SK-N-SH (cell line): ENCODE results near the gene GRK5. TPM values are rescaled to one million over a fixed set of nuclear protein-coding genes. Genes with fewer than 3 reads are reported as not detected.

Source experiments
- CTCF ChIA-PET: fragments of 300-600, 350-600 bp; formaldehyde crosslinking; extraction: SDS; loops from one replicate; lab custom pipeline; 2021; lab: Yijun Ruan, JAX
- POLR2A ChIA-PET: fragments of 350-600 bp; sonication (Branson Sonifier 250); formaldehyde crosslinking; extraction: SDS; loops from one replicate; lab custom pipeline; 2020; ENCODE audit warnings: antibody characterized with exemption, inconsistent platforms; lab: Yijun Ruan, JAX
- DNase-seq: peaks from one replicate; pipeline ENCODE4 v3.0.0; 2012
- H2AFZ ChIP-seq: fragments of 200-600 bp; sonication (generic); 2 replicates; pipeline ENCODE4 v1.8.1; 2016; ENCODE audit warnings: antibody characterized with exemption, mild to moderate bottlenecking, low read depth
- H3F3A ChIP-seq: fragments of 200-600 bp; sonication (generic); replicated peaks from 2 replicates; pipeline ENCODE3; 2016; ENCODE audit warnings: antibody characterized with exemption, mild to moderate bottlenecking; ENCODE audit not compliant: insufficient read depth
- H3K27ac ChIP-seq, 2 experiments: fragments of 200-500 bp in 1 of 2; fragments of 200-600 bp in 1 of 2; sonication (Bioruptor generic) in 1 of 2; sonication (generic), shearing (Covaris generic) in 1 of 2; 2 replicates each; pipeline versions ENCODE4 v1.5.1 to v1.6.1; 2014 to 2016; ENCODE audit warnings: low read depth in 2 of 2, inconsistent platforms in 1 of 2, low read length in 1 of 2, mild to moderate bottlenecking in 1 of 2, mixed read lengths in 1 of 2
- H3K27me3 ChIP-seq: fragments of 200-600 bp; sonication (generic), shearing (Covaris generic); 2 replicates; pipeline ENCODE4 v1.6.1; 2016; ENCODE audit warnings: mixed run types; ENCODE audit not compliant: insufficient read depth
- H3K36me3 ChIP-seq, 2 experiments: fragments of 200-500 bp in 1 of 2; fragments of 200-600 bp in 1 of 2; sonication (Bioruptor generic) in 1 of 2; sonication (generic) in 1 of 2; replicated peaks in 1 of 2; 2 replicates each; pipeline versions ENCODE3 to v1.5.1; 2014 to 2016; ENCODE audit warnings: low read length in 1 of 2, mild to moderate bottlenecking in 1 of 2; ENCODE audit not compliant: insufficient read depth in 2 of 2, control insufficient read depth in 1 of 2
- H3K4me1 ChIP-seq, 2 experiments: fragments of 200-500 bp in 1 of 2; fragments of 200-600 bp in 1 of 2; sonication (Bioruptor generic) in 1 of 2; sonication (generic), shearing (Covaris generic) in 1 of 2; 2 replicates each; pipeline versions ENCODE4 v1.5.1 to v1.6.1; 2014 to 2016; ENCODE audit warnings: low read depth in 1 of 2, low read length in 1 of 2, mixed run types in 1 of 2; ENCODE audit not compliant: insufficient read depth in 2 of 2, control insufficient read depth in 1 of 2
- H3K4me2 ChIP-seq: fragments of 200-600 bp; sonication (generic), shearing (Covaris generic); 2 replicates; pipeline ENCODE4 v1.6.1; 2017; ENCODE audit warnings: mixed run types
- H3K4me3 ChIP-seq, 2 experiments: fragments of 200-500 bp in 1 of 2; fragments of 200-600 bp in 1 of 2; sonication (Bioruptor generic) in 1 of 2; sonication (generic), shearing (Covaris generic) in 1 of 2; 2 replicates each; pipeline versions ENCODE4 v1.5.1 to v1.8.1; 2014 to 2016; ENCODE audit warnings: low read depth in 2 of 2, inconsistent platforms in 1 of 2, low read length in 1 of 2, mild to moderate bottlenecking in 1 of 2, mixed read lengths in 1 of 2, moderate library complexity in 1 of 2
- H3K79me2 ChIP-seq: fragments of 200-600 bp; sonication (generic); 2 replicates; pipeline ENCODE4 v1.8.1; 2017; ENCODE audit warnings: mild to moderate bottlenecking; ENCODE audit not compliant: insufficient read depth
- H3K9ac ChIP-seq: fragments of 200-600 bp; sonication (generic); 2 replicates; pipeline ENCODE4 v1.6.1; 2017; ENCODE audit warnings: mixed run types
- H3K9me2 ChIP-seq: fragments of 200-600 bp; sonication (generic); 2 replicates; pipeline ENCODE4 v1.6.1; 2017; ENCODE audit warnings: mixed run types
- H3K9me3 ChIP-seq: fragments of 200-600 bp; sonication (generic); 2 replicates; pipeline ENCODE4 v1.6.1; 2017; ENCODE audit warnings: mixed run types, mild to moderate bottlenecking, moderate library complexity
- H4K20me1 ChIP-seq: fragments of 200-600 bp; sonication (generic); 2 replicates; pipeline ENCODE4 v1.6.1; 2017; ENCODE audit warnings: mild to moderate bottlenecking, mixed run types; ENCODE audit not compliant: insufficient read depth
- CTCF ChIP-seq: fragments of 200-600 bp; sonication (generic); IDR thresholded peaks from 2 replicates; pipeline ENCODE4 v1.6.1; 2017; ENCODE audit warnings: antibody characterized with exemption, mild to moderate bottlenecking, moderate library complexity
- ELF1 ChIP-seq: IDR thresholded peaks from 2 replicates; pipeline ENCODE4 v1.4.0; 2012
- EP300 ChIP-seq, 2 experiments: IDR thresholded peaks; 2 replicates each; pipeline versions ENCODE4 v1.4.0 to v1.6.1; 2012; ENCODE audit warnings: borderline replicate concordance in 1 of 2, low read depth in 1 of 2, low read length in 1 of 2
- FOSL2 ChIP-seq: IDR thresholded peaks from 2 replicates; pipeline ENCODE4 v1.4.0; 2012; ENCODE audit warnings: low read depth, mild to moderate bottlenecking, moderate library complexity, borderline replicate concordance
- GATA2 ChIP-seq: sonication (generic); formaldehyde crosslinking; IDR thresholded peaks from 2 replicates; pipeline ENCODE4 v1.5.0; 2020; ENCODE audit warnings: mild to moderate bottlenecking, missing genetic modification reagents
- JUND ChIP-seq: IDR thresholded peaks from 2 replicates; pipeline ENCODE4 v1.4.0; 2012
- MAX ChIP-seq: IDR thresholded peaks from 2 replicates; pipeline ENCODE4 v1.4.0; 2012; ENCODE audit warnings: low read depth
- MXI1 ChIP-seq: IDR thresholded peaks from 2 replicates; pipeline ENCODE4 v1.6.1; 2012; ENCODE audit warnings: mild to moderate bottlenecking, low read depth, low read length, improper control_type of control experiment
- POLR2AphosphoS5 ChIP-seq: IDR thresholded peaks from 2 replicates; pipeline ENCODE4 v1.6.1; 2012; ENCODE audit warnings: low read depth, low read length
- RAD21 ChIP-seq: IDR thresholded peaks from 2 replicates; pipeline ENCODE4 v1.6.1; 2012; ENCODE audit warnings: mild to moderate bottlenecking, low read length
- REST ChIP-seq: IDR thresholded peaks from 2 replicates; pipeline ENCODE4 v1.6.1; 2012; ENCODE audit warnings: mild to moderate bottlenecking, low read depth, low read length, moderate library complexity
- RXRA ChIP-seq: IDR thresholded peaks from 2 replicates; pipeline ENCODE4 v1.4.0; 2012; ENCODE audit warnings: low read depth, mild to moderate bottlenecking, borderline replicate concordance
- TCF12 ChIP-seq: IDR thresholded peaks from 2 replicates; pipeline ENCODE4 v1.4.0; 2012
- WGBS: methylation state at CpG from one replicate; pipeline ENCODE4 v1.1.6; 2017; ENCODE audit warnings: low lambda C conversion rate; 5-methylcytosine and 5-hydroxymethylcytosine counted together
- polyA plus RNA-seq, 3 experiments: library from polyadenylated mRNA; depleted of rRNA; stranded (reverse); fragments of >200 nt; gene quantifications; 2 replicates each; pipeline ENCODE4 v1.2.3, GENCODE V29; 2012

GRK5 gene
- polyA plus RNA-seq, 1 of the 3 experiments (the other 2 are of a cell fraction): 12.1 TPM

- Histone ChIP-seq H3K79me2 (no peaks in the 10 kb centered on the region), H3K4me3 (no peak overlapping the region), H3K9ac (no peak overlapping the region), H3K36me3 (no peaks in the 10 kb centered on the region), H3K9me2 (no peaks in the 10 kb centered on the region), H3K27me3 (no peaks in the 10 kb centered on the region), H3K4me2 (peak overlapping the region; percentile 43), H3F3A (peaks cover 19% of the 10 kb centered on the region), H3K4me1 (peaks cover 11 to 35% of the 10 kb centered on the region in 2 experiments; a peak in 2 of 4 replicates), H2AFZ (no peak overlapping the region), H3K9me3 (no peaks in the 10 kb centered on the region), H3K27ac (peak overlapping the region; percentile 53 to 78), H4K20me1 (no peaks in the 10 kb centered on the region)
- TF ChIP-seq RAD21: no peak
- TF ChIP-seq TCF12: no peak
- TF ChIP-seq RXRA: no peak
- no peak for TF ChIP-seq GATA2 (CRISPR knock-in tag)
- TF ChIP-seq MXI1: no peak
- no peak for TF ChIP-seq JUND
- TF ChIP-seq CTCF: peak; percentile 25
- CTCF ChIA-PET: no interaction called here
- DNase-seq: no peak
- POLR2A ChIA-PET: no interaction called here
- WGBS: 63% methylated on average over 6 of the region's 9 CpGs
Measured at GRCh38 chr10:119306514-119306951, 99.2 kb downstream of the GRK5 start.

DNA sequence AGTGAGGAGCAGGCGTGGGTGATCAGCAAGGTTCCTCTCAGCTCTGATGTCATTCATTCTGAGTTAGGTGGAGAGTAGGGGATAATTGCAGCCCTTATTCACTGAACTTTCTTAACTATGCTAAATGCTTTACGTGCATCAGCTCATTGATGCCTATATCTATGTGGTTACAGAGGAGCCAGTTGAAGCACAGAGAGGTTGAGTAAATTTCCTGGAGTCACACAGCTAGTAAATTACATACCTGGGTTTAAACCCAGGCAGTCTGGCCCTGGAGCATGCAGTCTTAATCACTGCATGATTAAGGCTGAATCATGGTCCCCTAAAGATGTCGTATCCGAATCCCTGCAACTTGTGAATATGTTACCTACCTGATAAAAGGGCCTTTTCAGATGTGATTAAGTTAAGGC is 99.6 kb downstream of the GRK5 start:
- no peak overlapping the region for H2AFZ ChIP-seq
- WGBS: 60% methylated on average over 4 of the region's 4 CpGs
- H3K4me3 ChIP-seq: no peak overlapping the region
- no peaks in the 10 kb centered on the region for H3K27me3 ChIP-seq
- peak overlapping the region; percentile 43; the same call in 1 of the 2 replicates for H3K4me2 ChIP-seq
- H3K79me2 ChIP-seq: no peaks in the 10 kb centered on the region
- TF ChIP-seq TCF12: peak; percentile 17; the same call in 1 of the 2 replicates
- TF ChIP-seq MXI1: no peak
- TF ChIP-seq FOSL2: peak; percentile 25; the same call in 1 of the 2 replicates
- TF ChIP-seq, all 33 proteins: peak for 2
- no peaks in the 10 kb centered on the region for H3K9me2 ChIP-seq
- no peaks in the 10 kb centered on the region for H4K20me1 ChIP-seq
- no peak for DNase-seq
- no peaks in the 10 kb centered on the region for H3K9me3 ChIP-seq
- H3K9ac ChIP-seq: no peak overlapping the region
- H3K36me3 ChIP-seq: no peaks in the 10 kb centered on the region
- peak overlapping the region in 1 of 2 experiments; percentile 78; a peak in 2 of 4 replicates for H3K27ac ChIP-seq
- peaks cover 19% of the 10 kb centered on the region for H3F3A ChIP-seq
- peaks cover 11 to 31% of the 10 kb centered on the region in 2 experiments; a peak in 2 of 4 replicates for H3K4me1 ChIP-seq
- POLR2A ChIA-PET: no interaction called here
- CTCF ChIA-PET: no interaction called here

DNA sequence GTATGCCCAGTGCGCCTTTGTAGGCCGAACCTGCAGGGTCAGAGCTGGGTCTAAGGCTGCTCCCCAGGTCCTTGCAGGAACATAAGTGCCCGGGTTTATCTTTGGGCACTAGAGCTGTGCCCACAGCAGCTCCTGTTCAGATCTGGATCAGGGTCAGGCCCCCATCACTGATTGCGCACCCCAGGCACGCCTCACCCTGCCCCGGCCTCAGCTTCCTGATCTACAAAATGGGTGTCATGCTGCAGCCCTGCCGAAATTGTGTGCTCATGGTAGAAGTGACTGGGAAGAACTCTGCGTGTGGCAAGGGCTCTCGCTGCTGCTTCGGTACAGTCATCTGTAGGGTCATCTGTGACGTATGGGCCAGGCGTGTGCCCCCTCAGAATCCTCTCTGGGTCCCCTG is 100.7 kb downstream of the GRK5 start:
- Histone ChIP-seq H3K79me2 (no peaks in the 10 kb centered on the region), H4K20me1 (no peaks in the 10 kb centered on the region), H3K27ac (no peak overlapping the region), H3K9ac (no peak overlapping the region), H3K27me3 (no peaks in the 10 kb centered on the region), H3K4me2 (no peak overlapping the region), H3K4me3 (no peak overlapping the region), H3F3A (peaks cover 19% of the 10 kb centered on the region), H2AFZ (no peak overlapping the region), H3K9me3 (no peaks in the 10 kb centered on the region), H3K36me3 (no peaks in the 10 kb centered on the region), H3K9me2 (no peaks in the 10 kb centered on the region), H3K4me1 (peaks cover 11 to 21% of the 10 kb centered on the region in 2 experiments; a peak in 2 of 4 replicates)
- WGBS: 95% methylated on average over 8 of the region's 12 CpGs
- no peak for DNase-seq
- POLR2A ChIA-PET: no interaction called here
- CTCF ChIA-PET: interaction anchor here (1.1 kb wide), 1 partner anchor 88 kb away, joined by 3 read pairs; no protein-coding TSS in a partner anchor
- TF ChIP-seq CTCF (no peak), POLR2AphosphoS5 (no peak), EP300 (IDR thresholded peaks at IDR 0.05; ENCODE audit: borderline replicate concordance in 1 of 2, low read depth in 1 of 2, low read length in 1 of 2) (no peak), REST (no peak), MAX (no peak), ELF1 (no peak), JUND (no peak), GATA2 (CRISPR knock-in tag) (no peak)
